T-cell (primary cell): Measurements from ENCODE around the gene AGER. TPM values are rescaled to one million over a fixed set of nuclear protein-coding genes. Genes with fewer than 3 reads are reported as not detected.

Source experiments
- ATAC-seq, 4 experiments: fragments of 200-7000 bp in 3 of 4; fragments of 150-1000 bp in 1 of 4; cut with Tn5 transposase; replicated peaks in 1 of 4; 1 replicate in 3 of 4; 2 replicates in 1 of 4; pipeline ENCODE4 v1.10.0; 2021; ENCODE audit warnings: moderate library complexity in 3 of 4, mild to moderate bottlenecking in 2 of 4, moderate number of reproducible peaks in 1 of 4
- CTCF ChIA-PET, 2 donors: fragments of 300-600 bp; sonication (Branson Sonifier 250); formaldehyde crosslinking; loops; one replicate each; lab custom pipeline; 2022; ENCODE audit warnings: antibody characterized with exemption in 2 of 2; lab: Charles Lee
- POLR2A ChIA-PET, 2 donors: fragments of 300-600 bp; sonication (Branson Sonifier 250); formaldehyde crosslinking; loops; one replicate each; lab custom pipeline; 2022; ENCODE audit warnings: antibody characterized with exemption in 2 of 2; lab: Charles Lee
- DNase-seq, 35 experiments: peaks; one replicate each; pipeline versions ENCODE4 v3.0.0 to v3.0.0-alpha.2; 2013 to 2023
- H3K27ac ChIP-seq: one replicate; pipeline ENCODE4 v1.5.1; 2013; ENCODE audit warnings: low read length
- H3K27me3 ChIP-seq, 2 experiments: replicated peaks in 1 of 2; 1 replicate in 1 of 2; 2 replicates in 1 of 2; pipeline versions ENCODE4 v1.6.1 to v1.7.0; 2013; ENCODE audit warnings: low read length in 1 of 2, mixed read lengths in 1 of 2; ENCODE audit not compliant: control insufficient read depth in 2 of 2, insufficient read depth in 2 of 2; ENCODE audit errors: extremely low read depth in 1 of 2
- H3K36me3 ChIP-seq, 2 donors: 1 replicate in 1 of 2; 2 replicates in 1 of 2; pipeline versions ENCODE4 v1.6.1 to v1.7.0; 2013; ENCODE audit warnings: low read length in 1 of 2; ENCODE audit not compliant: control insufficient read depth in 2 of 2, insufficient read depth in 1 of 2; ENCODE audit errors: extremely low read depth in 1 of 2
- H3K4me1 ChIP-seq, 2 experiments: 1 replicate in 1 of 2; 2 replicates in 1 of 2; pipeline versions ENCODE4 v1.6.1 to v1.7.0; 2013; ENCODE audit warnings: low read length in 2 of 2, mixed read lengths in 1 of 2; ENCODE audit not compliant: insufficient read depth in 2 of 2, control insufficient read depth in 1 of 2; ENCODE audit errors: extremely low read depth in 1 of 2
- H3K4me3 ChIP-seq, 2 donors: 1 replicate in 1 of 2; 2 replicates in 1 of 2; pipeline versions ENCODE4 v1.5.1 to v1.7.0; 2013; ENCODE audit warnings: mild to moderate bottlenecking in 2 of 2, low read length in 1 of 2, moderate library complexity in 1 of 2; ENCODE audit not compliant: control insufficient read depth in 1 of 2; ENCODE audit errors: extremely low read depth in 1 of 2
- H3K9me3 ChIP-seq: 2 replicates; pipeline ENCODE4 v1.7.0; 2013
- H3K27ac Mint-ChIP-seq, 2 donors: one replicate each; pipeline ENCODE4 v1.8.0; 2020 to 2021; ENCODE audit warnings: mild to moderate bottlenecking in 2 of 2, mixed read lengths in 2 of 2
- H3K27me3 Mint-ChIP-seq, 2 donors: one replicate each; pipeline ENCODE4 v1.8.0; 2021 to 2022; ENCODE audit warnings: mixed read lengths in 2 of 2
- H3K36me3 Mint-ChIP-seq: one replicate; pipeline ENCODE4 v1.8.0; 2021; ENCODE audit warnings: mixed read lengths
- H3K4me1 Mint-ChIP-seq, 3 donors: one replicate each; pipeline ENCODE4 v1.8.0; 2020 to 2022; ENCODE audit warnings: mixed read lengths in 3 of 3, mild to moderate bottlenecking in 1 of 3
- H3K4me3 Mint-ChIP-seq, 3 donors: one replicate each; pipeline ENCODE4 v1.8.0; 2020 to 2022; ENCODE audit warnings: mild to moderate bottlenecking in 3 of 3, mixed read lengths in 3 of 3, moderate library complexity in 3 of 3
- H3K9me3 Mint-ChIP-seq, 3 donors: one replicate each; pipeline ENCODE4 v1.8.0; 2020 to 2022; ENCODE audit warnings: mixed read lengths in 3 of 3
- WGBS: methylation state at CpG from one replicate; pipeline ENCODE4 v1.1.5; 2013; ENCODE audit warnings: missing lambda C conversion rate; ENCODE audit not compliant: insufficient coverage; 5-methylcytosine and 5-hydroxymethylcytosine counted together
- total RNA-seq, 35 experiments: library from RNA in 6 of 35; stranded (reverse) in 6 of 35; fragments of 120-200 nt in 1 of 35; gene quantifications; one replicate each; pipeline versions ENCODE4 v1.2.1 to v1.2.4 and lab custom pipeline; 2013 to 2026

Gene AGER
- total RNA-seq, 5 donors from 2014 or later (not counting 1 experiment from before 2014, with no cell fraction given): 42.6 to 81.4 (median 67.7) TPM

DNA sequence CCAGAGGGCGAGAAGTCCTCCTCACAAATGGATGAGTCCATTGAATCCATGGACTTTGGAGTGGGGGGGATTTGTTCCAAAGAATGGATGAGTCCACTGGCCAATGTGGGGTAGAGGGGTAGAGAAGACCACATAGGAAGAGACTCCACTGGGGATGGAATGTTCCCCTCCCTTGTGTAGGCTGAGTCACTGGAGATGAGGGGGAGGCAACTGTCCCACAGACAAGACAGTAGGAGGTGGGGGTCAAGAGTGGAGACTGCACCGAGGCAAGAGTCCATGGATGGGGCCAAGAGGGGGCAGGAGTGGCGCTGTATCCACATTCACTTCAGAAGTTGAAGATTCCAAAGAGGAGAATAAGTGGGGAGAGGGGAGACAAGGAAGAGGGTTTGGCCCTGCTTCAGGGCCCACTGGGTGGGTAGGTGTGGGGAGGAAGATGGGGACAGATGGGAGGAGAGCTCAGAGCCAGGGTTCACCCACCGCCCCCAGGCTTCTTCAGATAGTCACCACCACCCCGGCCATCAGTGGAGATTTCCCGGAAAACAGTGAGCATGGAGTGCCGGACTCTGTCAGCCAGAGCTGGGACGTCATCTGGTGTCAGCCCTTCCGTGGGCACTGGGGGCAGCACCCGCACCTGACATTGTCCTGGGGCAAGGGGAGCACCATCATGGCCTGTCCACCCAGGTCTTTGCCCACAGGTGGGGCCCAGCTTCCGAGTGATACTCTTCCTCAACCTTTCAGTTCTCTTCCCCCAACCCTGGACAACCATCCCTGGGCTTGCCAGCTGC, 15.1 kb downstream of the AGER start:
- WGBS: 94% methylated on average over 8 of the region's 11 CpGs
- Histone ChIP-seq H3K27me3 (no peaks in the 10 kb centered on the region), H3K36me3 (peaks cover 3 to 38% of the 10 kb centered on the region in 2 donors), H3K27ac (no peak overlapping the region), H3K4me3 (no peak overlapping the region), H3K4me1 (peaks cover 13 to 16% of the 10 kb centered on the region in 2 experiments), H3K9me3 (no peaks in the 10 kb centered on the region)
- H3K36me3 Mint-ChIP-seq: peaks cover 40% of the 10 kb centered on the region
- no peak overlapping the region for H3K27ac Mint-ChIP-seq
- no peak overlapping the region for H3K4me3 Mint-ChIP-seq
- CTCF ChIA-PET: no interaction called here
- no peaks in the 10 kb centered on the region for H3K9me3 Mint-ChIP-seq
- POLR2A ChIA-PET: no interaction called here
- DNase-seq (no peak), ATAC-seq (no peak)
- H3K27me3 Mint-ChIP-seq: no peaks in the 10 kb centered on the region
- peaks cover 20 to 27% (median 20%) of the 10 kb centered on the region in 3 donors for H3K4me1 Mint-ChIP-seq

DNA sequence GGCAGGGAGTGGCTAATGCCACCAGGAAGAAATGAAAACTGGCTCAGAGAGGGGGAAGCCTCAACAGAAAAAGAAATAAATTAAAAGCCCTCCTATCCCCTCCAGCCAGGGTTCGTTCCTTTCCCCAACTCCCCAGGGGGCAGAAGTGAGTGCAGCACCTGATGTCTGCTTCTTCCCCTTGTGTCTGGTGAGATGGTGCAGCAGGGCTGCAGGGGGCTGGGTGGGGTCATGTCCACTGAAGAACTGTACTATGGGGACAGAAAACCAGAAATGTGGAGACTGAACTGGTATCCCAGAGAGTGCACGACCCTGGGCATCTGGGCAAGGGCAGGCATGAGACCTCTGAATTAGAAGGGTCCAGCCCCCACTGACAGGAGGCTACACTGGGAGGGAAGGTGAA, 15.7 kb downstream of the AGER start:
- WGBS: 70% methylated on average over 1 of the region's 2 CpGs
- ChIA-PET CTCF (no interaction called here), POLR2A (no interaction called here)
- Histone ChIP-seq H3K27ac (no peak overlapping the region), H3K4me1 (peaks cover 6 to 10% of the 10 kb centered on the region in 2 experiments), H3K36me3 (peaks cover 3 to 38% of the 10 kb centered on the region in 2 donors), H3K27me3 (no peaks in the 10 kb centered on the region), H3K4me3 (no peak overlapping the region), H3K9me3 (no peaks in the 10 kb centered on the region)
- Mint-ChIP-seq H3K36me3 (peaks cover 40% of the 10 kb centered on the region), H3K4me1 (peaks cover 13 to 20% (median 14%) of the 10 kb centered on the region in 3 donors), H3K4me3 (no peak overlapping the region), H3K9me3 (no peaks in the 10 kb centered on the region), H3K27ac (no peak overlapping the region), H3K27me3 (no peaks in the 10 kb centered on the region)
- DNase-seq (no peak), ATAC-seq (no peak)

DNA sequence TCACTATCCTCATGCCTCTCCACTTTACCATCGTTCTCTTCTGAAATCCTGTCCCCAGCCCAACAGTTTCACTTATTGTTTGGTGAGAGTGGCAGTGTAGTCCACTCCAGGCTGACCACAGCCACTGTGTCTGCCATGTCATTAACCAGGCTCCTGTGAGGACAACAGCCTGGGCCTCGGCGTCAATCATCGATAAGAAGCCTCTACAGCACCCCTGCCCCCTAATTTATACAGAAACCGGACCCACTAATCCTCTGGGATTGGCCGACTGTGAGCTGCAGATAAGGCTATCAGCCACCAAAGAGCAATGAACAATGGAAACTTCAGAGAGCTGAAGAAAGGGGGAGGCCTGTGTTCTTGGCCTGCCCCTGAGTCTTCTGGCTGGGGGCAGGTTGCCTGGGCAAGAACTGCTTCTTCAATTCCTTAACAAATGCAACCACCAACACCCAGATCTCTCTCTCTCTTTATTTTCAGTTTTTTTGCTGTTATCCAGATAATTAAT, 16.2 kb downstream of the AGER start:
- Mint-ChIP-seq H3K27ac (no peak overlapping the region), H3K9me3 (no peaks in the 10 kb centered on the region), H3K27me3 (no peaks in the 10 kb centered on the region), H3K36me3 (peaks cover 44% of the 10 kb centered on the region), H3K4me1 (peaks cover 8 to 15% (median 8%) of the 10 kb centered on the region in 3 donors), H3K4me3 (no peak overlapping the region)
- CTCF ChIA-PET: no interaction called here
- DNase-seq: no peak
- Histone ChIP-seq H3K4me1 (peaks cover under 1 to 4% of the 10 kb centered on the region in 2 experiments), H3K27ac (no peak overlapping the region), H3K36me3 (peaks cover 3 to 40% of the 10 kb centered on the region in 2 donors), H3K9me3 (no peaks in the 10 kb centered on the region), H3K27me3 (no peaks in the 10 kb centered on the region), H3K4me3 (no peak overlapping the region)
- no peak for ATAC-seq
- POLR2A ChIA-PET: interaction anchor here in 1 of 2 donors (0.5 kb wide), 1 partner anchor 270 kb away, joined by 6 read pairs; the partner anchor contains the start of gene EHMT2
- 100% methylated on average over 3 of the region's 6 CpGs for WGBS

DNA sequence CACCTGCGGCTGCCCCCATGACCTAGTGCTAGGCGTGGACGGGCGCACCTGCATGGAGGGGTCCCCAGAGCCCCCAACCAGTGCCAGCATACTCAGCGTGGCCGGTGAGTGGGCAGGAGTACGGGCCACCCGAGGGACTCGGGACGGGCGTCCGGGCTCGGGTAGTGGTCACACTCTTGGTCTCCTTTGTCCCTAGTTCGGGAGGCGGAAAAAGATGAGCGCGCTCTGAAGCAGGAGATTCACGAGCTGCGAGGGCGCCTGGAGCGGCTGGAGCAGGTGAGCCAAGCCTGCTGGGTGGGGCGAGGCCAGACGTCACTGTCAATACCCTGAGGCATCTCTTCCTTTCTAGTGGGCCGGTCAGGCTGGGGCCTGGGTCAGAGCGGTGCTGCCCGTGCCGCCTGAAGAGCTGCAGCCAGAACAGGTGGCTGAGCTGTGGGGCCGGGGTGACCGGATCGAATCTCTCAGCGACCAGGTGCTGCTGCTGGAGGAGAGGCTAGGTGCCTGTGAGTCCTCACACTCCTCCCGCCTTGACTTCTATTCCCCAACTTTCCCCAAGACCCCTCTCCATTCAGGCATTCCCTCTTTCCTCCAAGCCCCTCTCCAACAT, 16.8 kb downstream of the AGER start:
- no peak overlapping the region for H3K4me3 ChIP-seq
- Mint-ChIP-seq H3K4me1 (peaks cover 4 to 10% (median 4%) of the 10 kb centered on the region in 3 donors), H3K36me3 (peaks cover 44% of the 10 kb centered on the region), H3K4me3 (no peak overlapping the region), H3K9me3 (no peaks in the 10 kb centered on the region), H3K27me3 (no peaks in the 10 kb centered on the region), H3K27ac (no peak overlapping the region)
- no peaks in the 10 kb centered on the region for H3K9me3 ChIP-seq
- ATAC-seq (no peak), DNase-seq (no peak)
- no peak overlapping the region for H3K27ac ChIP-seq
- ChIA-PET POLR2A (interaction anchor here in 1 of 2 donors (0.5 kb wide), 1 partner anchor 270 kb away, joined by 6 read pairs; the partner anchor contains the start of gene EHMT2), CTCF (no interaction called here)
- WGBS: 97% methylated on average over 32 of the region's 32 CpGs
- H3K36me3 ChIP-seq: peaks cover 3 to 43% of the 10 kb centered on the region in 2 donors
- H3K27me3 ChIP-seq: no peaks in the 10 kb centered on the region
- no peaks in the 10 kb centered on the region for H3K4me1 ChIP-seq

DNA sequence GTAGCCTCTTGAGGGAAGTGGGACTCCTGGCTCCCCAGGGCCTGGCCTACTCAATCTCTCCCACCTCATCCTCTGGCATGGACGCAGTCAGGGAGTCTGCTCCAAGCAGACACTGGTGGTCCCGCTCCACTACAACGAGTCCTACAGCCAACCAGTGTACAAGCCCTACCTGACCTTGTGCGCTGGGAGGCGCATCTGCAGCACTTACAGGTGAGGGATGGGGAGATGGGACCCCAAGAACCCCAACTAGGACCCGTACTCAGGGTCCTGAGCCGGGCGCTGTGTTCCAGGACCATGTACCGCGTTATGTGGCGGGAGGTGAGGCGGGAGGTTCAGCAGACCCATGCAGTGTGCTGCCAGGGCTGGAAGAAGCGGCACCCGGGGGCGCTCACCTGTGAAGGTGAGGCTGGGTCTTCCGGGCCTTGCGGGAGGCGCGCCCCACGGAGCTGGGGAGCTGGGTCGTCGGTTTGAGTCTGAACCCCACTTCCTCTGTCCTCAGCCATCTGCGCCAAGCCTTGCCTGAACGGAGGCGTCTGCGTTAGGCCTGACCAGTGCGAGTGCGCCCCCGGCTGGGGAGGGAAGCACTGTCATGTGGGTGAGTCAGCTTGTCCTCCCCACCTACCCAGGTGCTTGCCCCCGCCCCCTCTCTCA, 17.5 kb downstream of the AGER start:
- Mint-ChIP-seq H3K4me3 (no peak overlapping the region), H3K4me1 (peaks cover 3 to 10% (median 4%) of the 10 kb centered on the region in 3 donors), H3K27me3 (no peaks in the 10 kb centered on the region), H3K36me3 (peaks cover 44% of the 10 kb centered on the region), H3K9me3 (no peaks in the 10 kb centered on the region), H3K27ac (no peak overlapping the region)
- DNase-seq (no peak), ATAC-seq (no peak)
- H3K36me3 ChIP-seq: peaks cover 3 to 43% of the 10 kb centered on the region in 2 donors
- no peaks in the 10 kb centered on the region for H3K27me3 ChIP-seq
- H3K4me1 ChIP-seq: no peaks in the 10 kb centered on the region
- no peak overlapping the region for H3K27ac ChIP-seq
- no peaks in the 10 kb centered on the region for H3K9me3 ChIP-seq
- ChIA-PET POLR2A (no interaction called here), CTCF (no interaction called here)
- no peak overlapping the region for H3K4me3 ChIP-seq
- WGBS: 98% methylated on average over 19 of the region's 30 CpGs

DNA sequence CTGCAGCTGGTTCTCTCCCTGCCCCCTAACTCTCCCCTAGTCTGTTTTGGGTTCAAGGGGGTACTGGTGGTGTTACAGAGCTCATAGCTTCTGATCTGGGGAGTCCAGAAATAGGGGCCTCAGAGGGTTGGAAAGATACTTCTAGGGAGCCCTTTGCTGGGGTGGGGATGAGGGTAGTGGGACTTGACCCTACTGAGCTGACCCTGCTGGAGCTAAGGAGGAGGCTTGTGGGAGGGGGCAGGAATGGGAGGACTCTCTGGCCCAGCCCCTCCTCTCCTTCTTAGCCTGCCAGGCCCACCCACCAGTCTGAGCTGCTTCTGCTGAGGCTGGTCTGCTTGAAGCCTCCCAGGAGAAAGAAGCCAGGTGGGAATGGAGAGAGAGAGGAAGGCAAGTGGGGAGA, 19.8 kb downstream of the AGER start, which contains the start of gene EGFL8:
Gene EGFL8, plus strand, starts transcription at position 301 of the 400 bp plus-strand sequence. CDS start 1,571 bp downstream, outside the sequence.
- ChIA-PET POLR2A (no interaction called here), CTCF (no interaction called here)
- Histone ChIP-seq H3K4me3 (no peak within 1 kb of the TSS), H3K9me3 (no peaks in the 10 kb centered on the region), H3K4me1 (no peaks in the 10 kb centered on the region), H3K27me3 (no peaks in the 10 kb centered on the region), H3K36me3 (peaks cover 0 to 24% of the 10 kb centered on the region in 2 donors), H3K27ac (no peak within 1 kb of the TSS)
- H3K9me3 Mint-ChIP-seq: no peaks in the 10 kb centered on the region
- ATAC-seq: no peak
- peaks cover 26% of the 10 kb centered on the region for H3K36me3 Mint-ChIP-seq
- no peaks in the 10 kb centered on the region for H3K27me3 Mint-ChIP-seq
- no peaks in the 10 kb centered on the region for H3K4me1 Mint-ChIP-seq
- H3K27ac Mint-ChIP-seq: no peak within 1 kb of the TSS
- no peak for DNase-seq
- no peak within 1 kb of the TSS for H3K4me3 Mint-ChIP-seq
